Lung (tissue), 12 donors: Measurements from ENCODE around the gene PKN3. TPM values are rescaled to one million over a fixed set of nuclear protein-coding genes. Genes with fewer than 3 reads are reported as not detected.

Experiments used
- ATAC-seq: fragments of 200-7000 bp; cut with Tn5 transposase; one replicate; pipeline ENCODE4 v1.9.1; 2020; ENCODE audit warnings: moderate number of reproducible peaks; ENCODE audit not compliant: insufficient read depth, low FRiP score
- DNase-seq, 3 donors: peaks; one replicate each; pipeline ENCODE4 v3.0.0-alpha.2; 2013 to 2017
- H3K27ac ChIP-seq, 2 donors: one replicate each; pipeline ENCODE4 v1.5.1; 2013; ENCODE audit warnings: mild to moderate bottlenecking in 2 of 2, moderate library complexity in 2 of 2, control low read depth in 1 of 2, inconsistent platforms in 1 of 2, low read depth in 1 of 2, low read length in 1 of 2
- H3K27me3 ChIP-seq, 3 donors: one replicate each; pipeline ENCODE4 v1.5.1; 2013; ENCODE audit warnings: low read length in 2 of 3; ENCODE audit not compliant: control insufficient read depth in 3 of 3, insufficient read depth in 3 of 3
- H3K36me3 ChIP-seq, 4 donors: one replicate each; pipeline ENCODE4 v1.5.1; 2013; ENCODE audit warnings: low read length in 4 of 4, mild to moderate bottlenecking in 1 of 4, moderate library complexity in 1 of 4; ENCODE audit not compliant: control insufficient read depth in 4 of 4, insufficient read depth in 4 of 4
- H3K4me1 ChIP-seq, 5 donors: one replicate each; pipeline ENCODE4 v1.5.1; 2013; ENCODE audit warnings: low read length in 5 of 5, mild to moderate bottlenecking in 2 of 5, moderate library complexity in 1 of 5; ENCODE audit not compliant: control insufficient read depth in 5 of 5, insufficient read depth in 5 of 5
- H3K4me3 ChIP-seq: one replicate; pipeline ENCODE4 v1.5.1; 2013; ENCODE audit warnings: mild to moderate bottlenecking, control low read depth, moderate library complexity
- H3K9ac ChIP-seq, 2 donors: one replicate each; pipeline ENCODE4 v1.5.1; 2013; ENCODE audit warnings: low read length in 2 of 2, control low read depth in 1 of 2; ENCODE audit not compliant: insufficient read depth in 1 of 2
- H3K9me3 ChIP-seq, 4 donors: one replicate each; pipeline ENCODE4 v1.5.1; 2013; ENCODE audit warnings: low read length in 3 of 4, mild to moderate bottlenecking in 1 of 4, moderate library complexity in 1 of 4; ENCODE audit not compliant: control insufficient read depth in 4 of 4, insufficient read depth in 3 of 4
- WGBS, 2 donors: extraction: QIAGEN DNeasy Blood & Tissue Kit; methylation state at CpG; one replicate each; pipeline ENCODE4 v1.1.7; 2013; 5-methylcytosine and 5-hydroxymethylcytosine counted together
- polyA plus RNA-seq, 2 donors: library from polyadenylated mRNA; stranded (reverse); fragments of 200-250 nt; gene quantifications; one replicate each; pipeline ENCODE4 v1.2.1, GENCODE V29; 2013
- total RNA-seq, 2 donors: library from RNA; depleted of rRNA in 1 of 2; stranded (reverse); fragments of >200 nt in 1 of 2; gene quantifications; one replicate each; pipeline ENCODE4 v1.2.1, GENCODE V29; 2014 to 2021
- TF ChIP-seq, protein P1 (sequence below): IDR thresholded peaks from 2 replicates; pipeline ENCODE4 v1.5.1; 2012; ENCODE audit warnings: mild to moderate bottlenecking; ENCODE audit errors: control extremely low read depth, extremely low read depth
- donor health status: control.
- donor health status: control.
- donor health status: Bipolar disorder and iron deficiency.
- donor health status: healthy.
- donor health status: DM: yes; HTN: yes; CAD: no.

The PKN3 gene
- total and polyA plus RNA-seq, 4 donors, result 4.1 to 19.3 (median 10.8) TPM

DNA sequence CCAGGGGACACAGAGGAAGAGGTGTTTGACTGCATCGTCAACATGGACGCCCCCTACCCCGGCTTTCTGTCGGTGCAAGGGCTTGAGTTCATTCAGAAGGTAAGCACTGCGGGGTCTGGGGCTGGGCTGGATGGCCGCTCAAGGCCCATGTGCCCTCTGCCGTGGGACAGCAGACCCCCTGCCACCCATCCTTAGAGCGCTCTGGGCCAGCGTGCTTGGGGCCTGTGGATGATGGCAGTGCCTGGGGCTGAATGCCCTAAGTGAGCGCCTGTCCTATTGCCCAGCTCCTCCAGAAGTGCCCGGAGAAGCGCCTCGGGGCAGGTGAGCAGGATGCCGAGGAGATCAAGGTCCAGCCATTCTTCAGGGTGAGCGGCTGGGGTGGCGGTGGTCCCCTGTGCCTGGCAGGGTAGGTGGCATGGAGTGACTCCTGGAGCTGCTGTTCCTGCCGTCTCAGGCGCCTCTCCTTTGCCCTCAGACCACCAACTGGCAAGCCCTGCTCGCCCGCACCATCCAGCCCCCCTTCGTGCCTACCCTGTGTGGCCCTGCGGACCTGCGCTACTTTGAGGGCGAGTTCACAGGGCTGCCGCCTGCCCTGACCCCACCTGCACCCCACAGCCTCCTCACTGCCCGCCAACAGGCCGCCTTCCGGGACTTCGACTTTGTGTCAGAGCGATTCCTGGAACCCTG lies 17.8 kb downstream of the PKN3 start:
- H3K9me3 ChIP-seq, result no peaks in the 10 kb centered on the region
- no peak overlapping the region for H3K4me3 ChIP-seq
- H3K9ac ChIP-seq, result no peak overlapping the region
- DNase-seq (no peak), ATAC-seq (no peak)
- peaks cover 0 to 15% (median 2%) of the 10 kb centered on the region in 4 donors for H3K36me3 ChIP-seq
- TF ChIP-seq, protein P1, sequence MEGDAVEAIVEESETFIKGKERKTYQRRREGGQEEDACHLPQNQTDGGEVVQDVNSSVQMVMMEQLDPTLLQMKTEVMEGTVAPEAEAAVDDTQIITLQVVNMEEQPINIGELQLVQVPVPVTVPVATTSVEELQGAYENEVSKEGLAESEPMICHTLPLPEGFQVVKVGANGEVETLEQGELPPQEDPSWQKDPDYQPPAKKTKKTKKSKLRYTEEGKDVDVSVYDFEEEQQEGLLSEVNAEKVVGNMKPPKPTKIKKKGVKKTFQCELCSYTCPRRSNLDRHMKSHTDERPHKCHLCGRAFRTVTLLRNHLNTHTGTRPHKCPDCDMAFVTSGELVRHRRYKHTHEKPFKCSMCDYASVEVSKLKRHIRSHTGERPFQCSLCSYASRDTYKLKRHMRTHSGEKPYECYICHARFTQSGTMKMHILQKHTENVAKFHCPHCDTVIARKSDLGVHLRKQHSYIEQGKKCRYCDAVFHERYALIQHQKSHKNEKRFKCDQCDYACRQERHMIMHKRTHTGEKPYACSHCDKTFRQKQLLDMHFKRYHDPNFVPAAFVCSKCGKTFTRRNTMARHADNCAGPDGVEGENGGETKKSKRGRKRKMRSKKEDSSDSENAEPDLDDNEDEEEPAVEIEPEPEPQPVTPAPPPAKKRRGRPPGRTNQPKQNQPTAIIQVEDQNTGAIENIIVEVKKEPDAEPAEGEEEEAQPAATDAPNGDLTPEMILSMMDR, result no peak
- no peaks in the 10 kb centered on the region for H3K27me3 ChIP-seq
- no peak overlapping the region for H3K27ac ChIP-seq
- WGBS, 2 donors, result 93 to 94% methylated on average over 30 of the region's 30 CpGs
- H3K4me1 ChIP-seq, result peaks cover 0 to 5% (median 0%) of the 10 kb centered on the region in 5 donors

DNA sequence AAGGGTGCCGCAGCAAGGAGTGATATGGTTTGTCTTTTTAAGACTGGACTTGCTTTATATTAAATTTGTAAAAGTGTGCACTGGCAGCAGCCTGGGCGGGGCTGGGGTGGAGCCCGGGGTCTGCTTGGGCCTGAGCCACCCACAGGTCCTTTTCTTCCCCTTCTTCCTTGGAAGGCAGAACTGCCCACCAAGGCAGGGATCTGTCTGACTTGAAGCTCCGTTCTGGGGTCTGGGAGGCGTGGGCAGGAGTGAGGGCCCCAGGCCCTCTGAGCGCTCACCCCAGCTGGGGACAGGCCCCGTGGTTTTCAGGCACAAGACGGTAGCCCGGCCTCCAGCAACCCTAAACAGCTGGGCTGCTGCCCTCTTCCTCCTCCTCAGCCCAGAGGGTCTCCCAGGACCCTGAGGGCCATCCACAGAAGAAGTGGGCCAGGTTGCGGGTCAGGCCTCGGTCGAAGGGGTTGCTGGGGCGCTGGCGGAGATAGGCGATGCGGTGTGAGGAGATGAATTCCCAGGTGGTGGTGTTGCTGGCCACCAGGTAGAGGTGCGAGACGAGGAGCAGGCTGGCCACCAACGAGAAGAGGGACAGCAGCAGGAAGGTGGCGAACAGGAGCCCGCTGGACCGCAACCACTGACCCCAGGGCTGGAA lies 18.7 kb downstream of the PKN3 start:
- TF ChIP-seq, protein P1, result no peak
- WGBS, 2 donors, result 93% methylated on average over 22 of the region's 22 CpGs
- Histone ChIP-seq H3K27ac (no peak overlapping the region), H3K4me1 (peaks cover 0 to 5% (median 0%) of the 10 kb centered on the region in 5 donors), H3K4me3 (no peak overlapping the region), H3K9ac (no peak overlapping the region), H3K36me3 (peaks cover 0 to 15% (median 2%) of the 10 kb centered on the region in 4 donors), H3K27me3 (no peaks in the 10 kb centered on the region), H3K9me3 (no peaks in the 10 kb centered on the region)
- ATAC-seq (no peak), DNase-seq (no peak)

DNA sequence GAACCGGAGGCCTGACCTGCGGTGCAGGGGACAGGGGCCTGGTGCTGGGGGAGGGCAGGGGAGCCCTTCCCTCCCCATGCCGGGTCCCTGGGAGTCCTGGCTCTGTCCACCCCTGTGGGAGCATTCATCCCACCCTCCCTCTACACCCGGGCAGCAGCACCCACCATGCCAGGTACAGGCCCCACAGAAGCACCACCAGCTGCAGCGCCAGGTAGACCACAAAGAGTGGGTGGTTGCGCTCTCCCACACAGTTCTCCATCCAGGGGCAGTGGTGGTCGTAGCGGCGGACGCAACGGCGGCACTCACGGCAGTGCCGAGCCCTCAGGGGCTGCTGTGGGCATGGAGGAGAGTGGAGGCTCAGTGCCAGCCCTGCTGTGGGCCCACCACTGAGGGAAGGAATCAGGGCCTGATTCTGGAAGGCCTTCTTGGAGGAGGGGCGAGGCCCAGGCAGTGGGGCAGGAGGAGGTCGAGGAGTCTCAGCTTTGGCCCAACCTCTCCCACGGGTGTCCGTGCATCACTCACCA lies 19.2 kb downstream of the PKN3 start:
- TF ChIP-seq, protein P1, result no peak
- peaks cover 0 to 15% (median 2%) of the 10 kb centered on the region in 4 donors for H3K36me3 ChIP-seq
- no peaks in the 10 kb centered on the region for H3K9me3 ChIP-seq
- H3K4me3 ChIP-seq, result no peak overlapping the region
- no peaks in the 10 kb centered on the region for H3K27me3 ChIP-seq
- 94 to 95% methylated on average over 18 of the region's 18 CpGs for WGBS, 2 donors
- DNase-seq (no peak), ATAC-seq (no peak)
- no peak overlapping the region for H3K9ac ChIP-seq
- H3K27ac ChIP-seq, result no peak overlapping the region
- H3K4me1 ChIP-seq, result peaks cover 0 to 5% (median 0%) of the 10 kb centered on the region in 5 donors
